Endothelial cell of umbilical vein (primary cell): ENCODE data around the gene DNAJA4. TPM values are rescaled to one million over a fixed set of nuclear protein-coding genes. Genes with fewer than 3 reads are reported as not detected.

ENCODE experiments used
- BruUV-seq: library from RNA; stranded (reverse); fragments of 400-500 nt; replicated peaks from 2 replicates; lab custom pipeline; 2021; lab: Mats Ljungman, UMichigan
- CTCF ChIA-PET: fragments of 300-600, 350-600 bp; sonication (Branson Sonifier 250); formaldehyde crosslinking; loops from one replicate; lab custom pipeline; 2021; ENCODE audit warnings: antibody characterized with exemption, inconsistent platforms; lab: Charles Lee
- POLR2A ChIA-PET: fragments of 300-600, 350-600 bp; sonication (Branson Sonifier 250); formaldehyde crosslinking; loops from one replicate; lab custom pipeline; 2021; ENCODE audit warnings: antibody characterized with exemption, inconsistent platforms; lab: Charles Lee
- DNase-seq: peaks from one replicate; pipeline ENCODE4 v3.0.0-alpha.2; 2011; ENCODE audit warnings: low read depth, low spot score
- FAIRE-seq: peaks from 2 replicates; lab custom pipeline; 2011; peaks lifted over from hg19 to GRCh38; lab: Jason Lieb, UNC
- H2AFZ ChIP-seq: 2 replicates; pipeline ENCODE4 v1.6.0; 2012; ENCODE audit warnings: low read depth, low read length, control low read depth, inconsistent platforms
- H3K27ac ChIP-seq: 2 replicates; pipeline ENCODE4 v1.5.1; 2011; ENCODE audit warnings: low read depth, mild to moderate bottlenecking, control low read depth, low read length, moderate library complexity; ENCODE audit not compliant: insufficient read depth
- H3K27me3 ChIP-seq, 2 experiments: 2 replicates each; pipeline versions ENCODE4 v1.6.0 to v1.6.1; 2011; ENCODE audit warnings: low read length in 2 of 2, mixed read lengths in 1 of 2; ENCODE audit not compliant: control insufficient read depth in 2 of 2, insufficient read depth in 2 of 2
- H3K36me3 ChIP-seq, 2 experiments: 2 replicates in 1 of 2; 3 replicates in 1 of 2; pipeline ENCODE4 v1.5.1; 2011; ENCODE audit warnings: low read length in 2 of 2, mild to moderate bottlenecking in 1 of 2, moderate library complexity in 1 of 2; ENCODE audit not compliant: control insufficient read depth in 2 of 2, insufficient read depth in 2 of 2; ENCODE audit errors: extremely low read depth in 1 of 2
- H3K4me1 ChIP-seq: 3 replicates; pipeline ENCODE4 v1.5.1; 2011; ENCODE audit warnings: mild to moderate bottlenecking, low read length; ENCODE audit not compliant: control insufficient read depth, insufficient read depth; ENCODE audit errors: extremely low read depth
- H3K4me2 ChIP-seq: 2 replicates; pipeline ENCODE4 v1.6.1; 2011; ENCODE audit warnings: low read length, control low read depth, mixed read lengths; ENCODE audit not compliant: insufficient read depth
- H3K4me3 ChIP-seq, 3 experiments: fragments of 200-600 bp in 1 of 3; sonication (generic), shearing (Covaris generic) in 1 of 3; replicated peaks in 1 of 3; 2 replicates each; pipeline ENCODE4 v1.5.1; 2011 to 2016; ENCODE audit warnings: control low read depth in 3 of 3, low read length in 3 of 3, mild to moderate bottlenecking in 2 of 3, inconsistent platforms in 1 of 3, low read depth in 1 of 3, moderate library complexity in 1 of 3; ENCODE audit not compliant: insufficient read depth in 1 of 3
- H3K79me2 ChIP-seq: 2 replicates; pipeline ENCODE4 v1.6.0; 2012; ENCODE audit warnings: low read length, inconsistent platforms; ENCODE audit not compliant: control insufficient read depth, insufficient read depth
- H3K9ac ChIP-seq: replicated peaks from 2 replicates; pipeline ENCODE3; 2011; ENCODE audit warnings: low read length, control low read depth; ENCODE audit not compliant: insufficient read depth; ENCODE audit errors: extremely low read depth
- H3K9me1 ChIP-seq: replicated peaks from 3 replicates; pipeline ENCODE4 v1.6.0; 2011; ENCODE audit warnings: mild to moderate bottlenecking, low read length; ENCODE audit not compliant: control insufficient read depth, insufficient read depth; ENCODE audit errors: extremely low read depth
- H3K9me3 ChIP-seq: replicated peaks from 2 replicates; pipeline ENCODE4 v1.5.1; 2012; ENCODE audit warnings: low read length, inconsistent platforms; ENCODE audit not compliant: control insufficient read depth, insufficient read depth
- H4K20me1 ChIP-seq: replicated peaks from 2 replicates; pipeline ENCODE3; 2011; ENCODE audit warnings: mild to moderate bottlenecking, low read length; ENCODE audit not compliant: control insufficient read depth, insufficient read depth; ENCODE audit errors: extremely low read depth
- CTCF ChIP-seq, 2 donors: IDR thresholded peaks; 1 replicate in 1 of 2; 2 replicates in 1 of 2; pipeline ENCODE4 v1.5.1; 2011; ENCODE audit warnings: low read length in 2 of 2, mild to moderate bottlenecking in 2 of 2, moderate library complexity in 2 of 2, control low read depth in 1 of 2, inconsistent platforms in 1 of 2, low read depth in 1 of 2; ENCODE audit not compliant: insufficient read depth in 1 of 2; ENCODE audit errors: extremely low read depth in 1 of 2
- EZH2 ChIP-seq: IDR thresholded peaks from 2 replicates; pipeline ENCODE4 v1.6.1; 2012; ENCODE audit warnings: borderline replicate concordance, low read depth, mild to moderate bottlenecking, moderate library complexity, low read length, inconsistent platforms; ENCODE audit not compliant: severe bottlenecking
- FOS ChIP-seq: IDR thresholded peaks from 2 replicates; pipeline ENCODE4 v1.6.1; 2011; ENCODE audit warnings: mild to moderate bottlenecking, low read length, moderate library complexity, borderline replicate concordance; ENCODE audit not compliant: insufficient read depth
- GATA2 ChIP-seq: IDR thresholded peaks from 2 replicates; pipeline ENCODE4 v1.7.0; 2011; ENCODE audit warnings: low read depth, mild to moderate bottlenecking, moderate library complexity, mixed read lengths, low read length; ENCODE audit not compliant: insufficient read length, insufficient read depth
- JUN ChIP-seq: IDR thresholded peaks from 2 replicates; pipeline ENCODE4 v1.6.1; 2011; ENCODE audit warnings: borderline replicate concordance, low read depth; ENCODE audit not compliant: insufficient read length, insufficient read depth
- MAX ChIP-seq: IDR thresholded peaks from 2 replicates; pipeline ENCODE4 v1.6.1; 2011; ENCODE audit not compliant: insufficient read depth, insufficient read length
- MYC ChIP-seq: IDR thresholded peaks from one replicate; pipeline ENCODE4 v1.6.1; 2011; ENCODE audit warnings: mild to moderate bottlenecking, low read depth, low read length
- POLR2A ChIP-seq: IDR thresholded peaks from 2 replicates; pipeline ENCODE4 v1.6.1; 2012; ENCODE audit warnings: low read depth, mild to moderate bottlenecking, control low read depth, low read length
- POLR2AphosphoS5 ChIP-seq: IDR thresholded peaks from 2 replicates; pipeline ENCODE4 v1.6.1; 2012; ENCODE audit warnings: low read depth, mild to moderate bottlenecking, control low read depth, low read length, moderate library complexity; ENCODE audit not compliant: insufficient read depth
- dilution Hi-C: fragments of 300-500 bp; cut with MboI; formaldehyde crosslinking; loops from one replicate; pipeline ENCODE4 v1.15.0; 2019; ENCODE audit warnings: low sequenced_read_pairs; ENCODE audit not compliant: extremely low pct_ligation_motif_present
- intact Hi-C: fragments of 100-400 bp; cut with micrococcal nuclease; formaldehyde crosslinking; loops from one replicate; pipeline ENCODE4 v1.10.0; 2022
- polyA plus RNA-seq, 4 experiments: library from polyadenylated mRNA; depleted of rRNA in 3 of 4; stranded (reverse) in 3 of 4; unstranded in 1 of 4; fragments of >200 nt; gene quantifications; 2 replicates each; pipeline versions ENCODE4 v1.2.1 to v1.2.3, GENCODE V29; 2011 to 2012; ENCODE audit warnings: missing spikeins in 1 of 4
- total RNA-seq: library from RNA; stranded (reverse); gene quantifications from 2 replicates; pipeline ENCODE4 v1.2.3, GENCODE V29; 2021

DNAJA4 gene
- total and polyA plus RNA-seq, 2 donors (not counting 3 experiments of a cell fraction or from before 2014, with no cell fraction given): 17.3 to 21.3 TPM

- dilution Hi-C loops: no loop called here
- Histone ChIP-seq H3K27me3 (peaks cover 4 to 7% of the 10 kb centered on the region in 2 experiments), H3K27ac (no peak overlapping the region), H3K4me2 (no peak overlapping the region), H3K9me3 (no peaks in the 10 kb centered on the region), H3K4me1 (no peaks in the 10 kb centered on the region), H2AFZ (no peak overlapping the region), H3K9ac (no peak overlapping the region), H3K36me3 (no peaks in the 10 kb centered on the region), H3K9me1 (no peaks in the 10 kb centered on the region), H3K79me2 (no peaks in the 10 kb centered on the region), H4K20me1 (no peaks in the 10 kb centered on the region), H3K4me3 (no peak overlapping the region)
- TF ChIP-seq MAX: no peak
- no peak for TF ChIP-seq CTCF (IDR thresholded peaks at IDR 0.05; ENCODE audit: extremely low read depth in 1 of 2, insufficient read depth in 1 of 2, low read depth in 1 of 2, low read length in 2 of 2)
- TF ChIP-seq GATA2: no peak
- no peak for TF ChIP-seq MYC
- no peak for TF ChIP-seq EZH2
- no peak for TF ChIP-seq POLR2AphosphoS5
- TF ChIP-seq FOS: no peak
- no peak for TF ChIP-seq POLR2A
- no peak for TF ChIP-seq JUN
- BruUV-seq: no TSS peak
- DNase-seq (no peak), FAIRE-seq (no peak)
- ChIA-PET CTCF (interaction anchor here (0.8 to 1.2 kb wide), 2 partner anchors 16 to 18 kb away, joined by 3 read pairs; no protein-coding TSS in a partner anchor), POLR2A (no interaction called here)
- intact Hi-C loops: no loop called here
Measured at GRCh38 chr15:78223396-78224022, 40.9 kb upstream of the DNAJA4 start.
